DMS153 treated with DMSO at 0.1 percent for 48 hours (cell line): ENCODE data around the gene ZNF740.
"Not testable (repeated sequence)": the region's sequence is repeated elsewhere in the genome, so short reads cannot be mapped to it uniquely, and the experiment has no call there.

Experiments
- DNase-seq: peaks from one replicate; lab custom pipeline; 2025; ENCODE audit not compliant: unreplicated experiment; lab: John Stamatoyannopoulos, UW

Gene ZNF740

DNA sequence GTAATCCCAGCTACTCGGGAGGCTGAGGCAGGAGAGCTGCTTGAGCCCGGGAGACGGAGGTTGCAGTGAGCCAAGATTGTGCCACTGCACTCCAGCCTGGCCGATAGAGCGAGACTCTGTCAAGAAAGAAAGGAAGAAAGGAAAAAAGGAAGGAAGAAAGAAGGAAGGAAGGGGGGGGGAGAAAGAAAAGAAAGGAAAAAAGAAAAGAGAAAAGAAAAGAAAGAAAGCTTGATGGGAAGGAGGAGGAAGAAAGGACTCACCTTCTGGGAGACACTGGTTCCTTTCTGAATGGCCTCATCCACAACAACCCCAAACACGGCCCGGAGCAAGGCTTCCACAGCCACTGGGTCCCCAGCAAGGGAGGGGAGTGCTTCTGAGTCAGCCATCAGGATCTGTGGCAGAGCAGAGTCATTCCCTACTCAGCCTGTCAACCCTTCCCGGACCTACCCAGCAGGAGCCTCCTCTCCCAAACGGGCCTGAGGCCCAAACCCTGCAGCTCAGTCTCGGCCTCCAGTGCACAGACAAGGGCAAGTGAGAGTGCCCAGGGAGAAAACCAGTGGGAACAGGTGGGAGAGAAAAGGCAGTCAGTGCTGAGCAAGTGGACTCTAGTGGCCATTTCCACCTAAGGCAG, 7.3 kb upstream of the ZNF740 start:
- no peak for DNase-seq

DNA sequence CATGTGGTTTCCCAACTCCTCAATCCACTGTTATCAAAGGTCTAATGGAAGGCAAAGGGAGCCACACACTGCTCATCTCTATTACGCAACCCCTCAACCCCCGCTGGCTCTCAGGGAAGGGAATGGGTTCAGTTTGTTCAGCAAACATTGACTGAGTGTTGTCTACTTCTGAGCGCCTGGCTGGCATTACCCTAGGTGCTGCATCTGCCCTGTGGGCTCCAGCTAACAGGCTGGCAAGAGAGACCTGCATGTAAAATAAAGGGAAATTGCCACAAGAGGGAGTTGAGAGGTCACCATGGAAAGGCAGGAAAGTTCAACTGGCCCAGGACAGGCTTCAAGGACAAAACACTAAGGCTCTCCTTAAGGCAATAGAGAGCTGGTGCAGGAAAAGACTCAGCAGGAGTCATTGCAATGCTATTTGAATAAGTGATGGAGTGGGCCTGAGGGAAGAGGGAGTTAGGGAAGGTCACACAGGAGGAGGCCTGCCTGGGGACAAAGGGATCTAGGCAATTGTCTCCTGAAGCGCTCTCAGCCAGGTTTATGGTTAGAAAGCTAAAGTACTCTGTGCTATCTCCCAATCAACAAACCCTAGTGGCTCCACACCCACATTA, 5.5 kb upstream of the ZNF740 start:
- DNase-seq = peak; percentile 88

DNA sequence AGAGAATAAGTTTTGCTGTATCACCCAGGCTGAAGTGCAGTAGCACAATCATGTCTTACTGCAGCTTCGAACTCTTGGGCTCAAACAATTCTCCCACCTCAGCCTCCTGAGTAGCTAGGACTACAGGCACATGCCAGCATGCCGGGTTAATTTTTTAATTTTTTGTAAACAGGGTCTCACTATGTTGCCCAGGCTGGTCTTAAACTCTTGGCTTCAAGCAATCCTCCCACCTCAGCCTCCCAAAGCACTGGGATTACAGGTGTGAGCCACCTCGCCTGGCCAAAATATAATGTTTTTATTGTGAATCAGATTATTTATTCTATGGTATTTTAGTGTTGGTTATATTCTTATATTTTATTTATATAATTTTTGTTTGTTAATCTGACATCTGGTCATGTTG, 3.8 kb upstream of the ZNF740 start:
- no peak for DNase-seq

DNA sequence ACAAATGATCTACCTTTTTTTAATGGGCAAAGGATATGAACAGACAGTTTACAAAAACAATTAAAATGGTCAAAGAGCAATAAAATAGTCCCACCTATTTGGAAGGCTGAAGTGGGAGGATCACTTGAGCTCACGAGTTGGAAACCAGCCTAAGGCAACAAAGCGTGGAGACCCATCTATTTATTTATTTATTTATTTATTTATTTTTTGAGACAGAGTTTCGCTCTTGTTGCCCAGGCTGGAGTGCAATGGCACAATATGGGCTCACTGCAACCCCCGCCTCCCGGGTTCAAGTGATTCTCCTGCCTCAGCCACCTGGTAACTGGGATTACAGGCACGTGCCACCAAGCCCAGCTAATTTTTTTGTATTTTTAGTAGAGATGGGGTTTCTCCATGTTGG, 3.1 kb upstream of the ZNF740 start:
- peak; percentile 4 for DNase-seq

DNA sequence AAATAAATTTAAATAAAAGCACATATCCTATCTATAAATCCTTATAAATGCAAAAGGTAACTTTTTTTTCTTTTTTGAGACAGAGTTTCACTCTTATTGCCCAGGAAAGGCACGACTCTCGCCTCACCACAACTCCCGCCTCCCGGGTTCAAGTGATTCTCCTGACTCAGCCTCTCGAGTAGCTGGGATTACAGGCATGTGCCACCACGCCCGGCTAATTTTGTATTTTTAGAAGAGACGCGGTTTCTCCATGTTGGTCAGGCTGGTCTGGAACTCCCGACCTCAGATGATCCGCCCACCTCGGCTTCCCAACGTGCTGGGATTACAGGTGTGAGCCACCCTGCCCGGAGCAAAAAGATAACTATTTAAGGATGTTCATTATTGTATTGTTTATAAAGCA, 1.7 kb upstream of the ZNF740 start:
- not testable (repeated sequence) for DNase-seq

DNA sequence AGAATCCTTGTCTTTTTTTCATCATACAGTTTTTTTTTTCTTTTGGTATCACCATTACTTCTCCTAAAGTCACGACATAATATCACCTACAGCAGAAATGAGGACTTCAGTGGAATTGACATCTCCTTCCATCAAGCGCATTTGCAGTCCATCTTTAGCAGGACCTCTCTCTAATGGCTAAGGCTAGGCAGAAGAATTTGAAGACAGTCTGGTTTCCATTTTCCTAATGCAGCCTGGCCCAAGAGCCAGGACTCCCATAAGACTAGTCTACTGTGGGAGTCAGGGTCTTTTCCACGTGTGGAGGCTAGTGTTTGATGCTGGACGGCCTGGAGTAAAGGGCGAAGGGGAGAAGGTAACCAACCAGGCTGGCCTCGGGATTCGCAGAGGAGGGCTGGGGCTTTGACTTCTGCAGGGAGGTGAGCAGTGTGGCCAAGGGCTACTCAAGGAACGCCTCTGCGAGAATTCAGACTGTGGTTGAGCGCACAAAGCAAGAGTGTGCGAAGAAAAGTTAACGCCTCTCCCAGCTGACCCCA, 769 bp upstream of the ZNF740 start:
- DNase-seq = no peak

DNA sequence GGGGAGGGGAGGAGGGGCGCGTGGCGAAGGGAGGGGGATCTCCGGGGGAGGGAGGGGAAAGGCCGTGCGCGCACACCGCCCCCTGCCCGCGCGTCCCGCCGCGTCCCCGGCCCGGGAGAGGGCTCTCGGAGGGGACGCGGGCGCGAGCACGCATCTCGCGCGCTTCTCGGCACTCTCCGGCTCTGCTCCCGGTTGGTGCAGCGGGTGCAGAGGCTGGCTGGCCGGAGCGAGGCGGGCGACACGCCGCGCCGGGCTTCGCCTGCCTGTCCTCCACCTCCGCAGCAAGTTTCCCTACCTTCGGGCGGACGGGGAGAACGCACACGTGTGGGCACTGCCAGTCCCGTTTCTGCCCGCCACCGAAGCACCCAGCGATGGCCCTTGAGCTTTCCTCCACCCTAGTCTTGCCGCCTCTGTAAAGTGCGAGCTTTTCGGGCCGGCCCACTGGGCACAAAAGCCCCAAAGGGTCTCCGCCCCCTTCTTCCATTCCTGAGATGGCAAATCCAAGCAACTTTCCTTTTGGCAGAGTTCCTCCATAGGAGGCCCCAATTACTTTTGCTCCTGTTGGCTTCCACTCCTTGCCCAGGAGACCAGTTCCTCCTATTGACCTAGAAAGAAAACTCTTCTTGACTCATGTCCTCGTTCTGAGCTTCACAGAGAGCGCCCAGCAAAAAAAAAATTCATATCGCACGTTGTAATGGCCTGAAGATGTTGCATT, 566 bp downstream of the ZNF740 start:
- DNase-seq = peak; percentile 36

DNA sequence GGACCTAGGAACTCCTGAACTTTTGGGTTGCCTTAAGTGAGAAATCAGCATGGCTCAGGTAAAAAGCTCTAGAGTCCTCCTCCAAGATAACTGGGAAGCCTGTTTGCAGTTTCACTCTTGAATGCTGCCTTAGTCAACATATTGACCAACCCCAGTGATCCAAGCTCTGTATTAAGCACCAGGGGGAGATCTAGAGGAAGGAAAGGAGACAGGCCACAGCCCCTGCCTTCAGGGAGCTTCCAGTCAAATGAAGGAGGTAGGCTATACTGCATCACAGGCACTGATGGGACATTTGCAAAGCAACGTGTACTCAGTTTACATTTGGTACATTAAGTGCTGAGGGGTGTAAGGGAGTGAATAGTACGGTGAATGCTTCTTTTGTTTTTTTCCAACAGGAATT, 1.4 kb downstream of the ZNF740 start:
- no peak for DNase-seq

DNA sequence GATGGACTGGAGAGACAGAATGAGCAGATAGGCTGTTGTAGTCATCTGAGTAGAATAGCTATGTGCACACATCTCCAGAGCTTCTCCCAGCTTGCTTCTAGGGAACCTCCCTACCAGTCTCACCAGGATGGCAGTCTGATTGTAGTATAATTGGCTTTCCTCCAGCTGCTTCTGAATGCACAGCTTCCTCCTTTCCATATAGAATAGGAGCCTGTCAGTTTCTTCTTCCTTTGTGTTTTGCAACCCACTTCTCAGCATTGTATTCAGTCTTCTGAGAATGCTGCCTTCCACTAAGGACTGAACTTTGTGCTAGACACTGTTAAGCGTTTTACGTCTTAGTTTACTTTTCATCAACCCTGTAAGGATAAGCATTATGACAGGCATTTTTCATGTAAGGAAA, 2.4 kb downstream of the ZNF740 start:
- DNase-seq = no peak

DNA sequence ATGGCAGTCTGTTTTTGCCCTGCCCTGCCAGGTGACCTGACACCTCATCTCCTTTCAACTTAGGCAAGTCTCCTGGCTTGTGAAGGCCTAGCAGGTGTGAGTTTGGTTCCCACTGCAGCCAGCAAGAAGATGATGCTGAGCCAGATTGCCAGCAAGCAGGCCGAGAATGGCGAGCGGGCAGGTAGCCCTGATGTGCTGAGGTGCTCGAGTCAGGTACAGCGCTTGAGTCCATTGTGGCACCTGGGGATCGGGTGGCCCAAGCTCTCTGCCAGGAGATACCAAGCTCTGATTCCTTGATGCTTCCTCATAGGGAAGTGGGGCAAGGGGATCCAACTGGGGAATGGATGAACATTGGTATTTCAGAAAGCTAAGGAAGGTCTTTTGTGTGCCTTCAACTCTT, 4.3 kb downstream of the ZNF740 start:
- no peak for DNase-seq

DNA sequence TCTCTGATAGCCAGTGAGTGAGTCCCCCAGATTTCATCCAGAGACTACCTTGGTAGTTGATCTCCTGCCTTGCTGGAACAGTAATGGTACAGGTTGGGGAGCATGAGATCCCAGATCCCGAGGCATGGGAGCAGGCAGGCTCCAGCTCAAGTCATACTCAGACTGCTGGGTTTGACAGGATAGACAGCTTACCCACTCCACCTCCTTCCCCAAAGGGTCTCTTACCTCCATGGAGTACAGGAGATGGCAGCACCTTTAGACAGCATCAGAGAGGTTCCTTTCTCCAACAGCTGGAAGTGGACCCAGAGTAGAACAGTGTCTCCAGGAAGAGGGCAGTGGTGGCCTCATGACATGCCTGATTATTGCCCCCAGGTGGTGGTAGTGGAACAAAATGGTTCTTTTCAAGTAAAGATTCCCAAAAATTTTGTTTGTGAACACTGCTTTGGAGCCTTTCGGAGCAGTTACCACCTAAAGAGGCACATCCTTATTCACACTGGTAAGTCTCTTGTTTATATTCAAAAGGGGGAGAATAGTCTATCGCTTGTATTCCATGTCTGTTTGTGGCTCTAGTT, 5.1 kb downstream of the ZNF740 start:
- no peak for DNase-seq

DNA sequence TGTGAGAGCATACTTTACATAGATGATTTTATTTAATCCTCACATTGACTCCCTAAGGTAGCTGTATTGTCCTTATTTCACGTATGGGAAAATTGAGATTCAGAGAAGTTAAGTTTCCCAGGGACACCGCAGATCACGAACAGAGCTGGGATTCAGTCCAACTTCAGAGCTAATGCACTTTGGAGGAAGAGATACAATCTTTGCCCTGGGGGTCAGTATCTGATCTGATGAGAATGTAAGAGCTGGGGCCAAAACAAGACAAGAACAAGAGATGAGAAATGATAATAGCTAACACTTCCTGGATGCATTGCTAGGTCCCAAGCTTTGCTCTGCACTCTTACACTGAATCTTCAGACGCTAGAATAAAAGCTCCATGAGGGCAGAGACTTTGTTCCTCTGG, 6.2 kb downstream of the ZNF740 start:
- no peak for DNase-seq

DNA sequence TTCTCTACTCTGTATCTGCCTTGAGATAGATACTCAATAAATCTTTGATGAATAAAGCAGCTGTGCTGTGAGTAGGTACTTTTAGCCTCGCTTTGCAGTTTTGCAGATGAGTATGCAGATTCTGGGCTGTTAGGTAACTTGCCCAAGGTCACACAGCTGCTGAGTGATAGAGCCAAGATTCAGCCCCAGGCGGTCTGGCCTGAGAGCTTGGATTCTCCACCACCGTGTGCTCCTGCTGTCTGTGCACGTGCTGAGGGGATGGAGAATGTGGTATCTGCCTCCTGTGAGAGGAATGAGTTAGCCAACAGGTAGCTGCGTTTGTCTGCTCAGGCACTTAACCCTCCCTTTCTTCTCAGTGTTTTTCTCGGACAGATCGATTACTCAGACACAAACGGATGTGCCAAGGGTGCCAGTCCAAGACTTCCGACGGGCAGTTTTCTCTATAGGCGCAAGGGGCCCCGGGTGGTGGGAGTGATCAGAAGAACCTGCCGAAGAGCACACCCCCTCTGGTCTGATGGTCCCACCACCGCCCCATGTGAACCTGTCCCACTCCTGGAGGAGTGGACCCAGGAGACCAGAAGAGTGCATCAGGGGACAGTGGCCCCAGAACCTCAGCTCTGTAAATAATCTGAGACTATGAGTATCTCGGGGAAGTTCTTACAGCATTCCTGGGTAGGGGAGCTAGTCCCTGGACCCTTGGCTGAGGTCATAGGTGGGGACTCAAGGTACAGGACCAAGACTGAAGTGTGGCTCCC, 6.8 kb downstream of the ZNF740 start:
- no peak for DNase-seq

DNA sequence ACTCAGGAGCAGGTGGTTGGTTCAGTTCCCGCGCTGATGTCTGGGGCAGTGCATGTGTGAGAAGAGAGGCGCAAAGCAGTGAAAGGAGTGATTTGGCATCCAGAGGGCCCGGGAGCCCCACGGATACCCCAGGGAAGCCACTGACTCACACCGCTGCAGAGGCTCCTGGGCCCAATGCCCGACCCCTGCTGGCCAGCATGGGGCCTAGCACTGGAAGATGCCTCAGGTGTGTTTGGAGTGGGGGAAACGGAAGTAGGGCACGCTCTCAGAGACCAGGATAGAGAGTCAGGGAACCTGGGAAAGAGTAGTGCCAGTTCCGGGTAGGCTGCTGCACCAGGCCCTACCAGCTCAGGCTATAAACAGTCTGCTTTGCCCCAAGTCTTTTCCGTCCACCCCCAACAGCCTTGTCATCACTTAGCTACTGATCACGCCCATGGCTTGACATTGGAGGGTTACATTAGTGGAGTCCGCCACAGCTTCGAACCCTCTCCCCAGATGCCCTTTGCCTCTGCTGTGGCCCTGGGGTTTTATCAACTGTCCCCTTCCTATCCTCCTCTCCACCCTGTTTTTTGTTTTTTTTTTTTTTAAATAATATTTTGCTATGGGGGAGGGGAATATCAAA, 9.7 kb downstream of the ZNF740 start:
- no peak for DNase-seq

DNA sequence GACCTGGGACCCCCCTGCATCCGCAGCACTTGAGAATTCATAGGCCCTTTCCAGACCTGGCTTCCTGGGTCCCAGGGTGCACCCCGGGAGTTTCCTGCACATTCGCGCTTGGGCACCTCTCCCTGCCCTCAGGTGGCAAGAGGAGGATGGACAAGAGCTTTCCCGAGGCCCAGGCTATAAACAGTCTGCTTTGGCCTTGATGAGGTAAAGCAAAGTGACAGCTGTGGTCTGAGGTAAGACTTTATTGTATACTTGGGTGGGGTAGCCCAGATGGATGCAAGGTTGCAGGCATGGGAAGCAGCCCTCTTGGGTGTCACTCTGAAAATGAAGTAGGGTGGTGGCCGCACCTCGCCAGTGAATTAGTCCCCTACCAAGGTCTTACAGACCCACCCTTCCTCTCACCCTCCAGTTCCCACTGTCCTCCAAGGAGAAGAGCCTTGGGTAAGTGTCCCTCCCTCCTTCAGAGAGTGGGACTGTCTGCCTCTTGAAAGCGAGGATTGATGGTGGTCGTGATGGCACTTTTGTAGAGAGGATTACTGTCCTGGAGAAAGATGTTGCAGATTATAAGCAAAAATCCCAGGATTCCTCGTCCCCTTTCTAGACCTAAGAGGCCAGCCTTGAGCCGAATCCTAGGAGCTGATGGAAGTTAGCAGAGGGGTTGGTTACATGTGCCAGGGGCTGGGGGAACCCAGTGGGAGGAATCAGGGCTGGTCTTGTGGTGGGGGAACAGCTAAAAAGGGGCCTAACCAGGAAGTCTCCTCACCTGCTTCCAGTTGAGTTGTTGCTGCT, 10.8 kb downstream of the ZNF740 start:
- DNase-seq = no peak

DNA sequence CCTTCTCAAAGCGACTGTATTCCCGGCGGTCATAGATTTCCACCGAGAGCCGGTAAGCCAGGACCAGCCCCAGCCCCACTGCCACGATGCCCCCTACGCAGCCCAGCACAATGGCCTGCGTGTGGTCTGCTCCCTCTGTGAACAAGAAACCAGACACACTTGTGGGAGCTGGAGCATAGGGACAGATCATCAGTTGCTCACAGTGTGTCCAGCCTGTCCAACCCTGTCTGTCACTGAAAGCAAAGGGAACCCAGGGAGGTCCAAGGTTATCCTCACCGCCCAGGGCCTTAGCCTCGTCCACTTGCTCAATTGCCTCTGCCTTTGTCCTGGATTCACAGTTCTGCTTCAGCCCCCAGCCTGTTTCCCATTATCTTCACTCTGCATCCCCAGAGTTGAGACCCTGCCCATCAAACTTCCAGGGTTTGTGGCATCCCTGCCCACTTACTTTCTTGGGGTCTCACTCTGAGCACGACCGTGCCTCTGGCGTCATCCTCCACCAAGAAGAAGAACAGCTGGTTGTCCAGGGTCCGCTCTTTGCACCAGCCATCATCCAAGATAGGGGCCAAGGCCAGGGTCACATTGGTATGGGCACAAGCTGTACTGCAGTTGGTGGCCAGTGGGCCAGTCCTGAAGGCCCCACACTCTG, 11.5 kb downstream of the ZNF740 start:
- DNase-seq = no peak

DNA sequence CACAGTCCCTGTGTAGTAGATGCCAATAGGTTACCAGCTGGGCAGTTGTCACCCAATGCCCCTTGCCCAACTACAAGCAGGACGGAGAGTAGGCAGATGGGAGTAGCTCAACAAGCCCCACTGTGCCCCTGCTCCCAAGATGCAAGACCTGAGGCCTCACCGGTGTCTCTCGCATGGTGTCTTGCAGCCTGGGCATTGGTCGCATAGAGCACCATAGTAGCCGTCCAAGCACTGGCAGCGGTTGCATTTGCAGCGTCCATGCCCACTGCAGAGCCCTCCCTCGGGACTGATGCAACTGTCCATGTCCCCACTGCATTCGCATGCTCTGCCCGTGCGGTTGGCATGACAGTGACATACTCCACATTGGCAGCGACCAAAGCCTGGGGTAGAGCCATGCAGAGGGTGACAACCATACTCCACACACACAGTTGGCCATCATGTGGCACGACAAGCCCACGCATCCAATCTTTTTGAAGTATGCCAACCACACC, 12.1 kb downstream of the ZNF740 start:
- no peak for DNase-seq

DNA sequence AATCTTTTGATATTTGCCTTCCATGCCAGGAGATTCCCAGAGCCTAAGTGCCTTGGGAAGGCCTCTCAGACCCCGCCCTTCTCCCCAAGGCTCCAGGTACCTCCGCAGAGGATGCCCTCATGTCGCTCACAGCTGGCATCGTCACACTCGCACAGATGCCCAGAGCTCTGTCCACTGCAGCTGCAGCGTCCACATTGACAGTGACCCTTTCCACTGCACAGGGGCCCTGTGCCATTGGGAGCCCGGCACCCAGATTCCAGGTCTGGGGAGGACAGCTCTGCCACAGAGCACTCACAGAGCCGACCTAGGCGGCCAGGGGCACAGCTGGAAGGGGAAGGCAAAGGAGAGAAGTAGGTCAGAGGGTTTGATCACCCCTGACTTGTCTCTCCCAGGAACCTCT, 12.5 kb downstream of the ZNF740 start:
- no peak for DNase-seq

DNA sequence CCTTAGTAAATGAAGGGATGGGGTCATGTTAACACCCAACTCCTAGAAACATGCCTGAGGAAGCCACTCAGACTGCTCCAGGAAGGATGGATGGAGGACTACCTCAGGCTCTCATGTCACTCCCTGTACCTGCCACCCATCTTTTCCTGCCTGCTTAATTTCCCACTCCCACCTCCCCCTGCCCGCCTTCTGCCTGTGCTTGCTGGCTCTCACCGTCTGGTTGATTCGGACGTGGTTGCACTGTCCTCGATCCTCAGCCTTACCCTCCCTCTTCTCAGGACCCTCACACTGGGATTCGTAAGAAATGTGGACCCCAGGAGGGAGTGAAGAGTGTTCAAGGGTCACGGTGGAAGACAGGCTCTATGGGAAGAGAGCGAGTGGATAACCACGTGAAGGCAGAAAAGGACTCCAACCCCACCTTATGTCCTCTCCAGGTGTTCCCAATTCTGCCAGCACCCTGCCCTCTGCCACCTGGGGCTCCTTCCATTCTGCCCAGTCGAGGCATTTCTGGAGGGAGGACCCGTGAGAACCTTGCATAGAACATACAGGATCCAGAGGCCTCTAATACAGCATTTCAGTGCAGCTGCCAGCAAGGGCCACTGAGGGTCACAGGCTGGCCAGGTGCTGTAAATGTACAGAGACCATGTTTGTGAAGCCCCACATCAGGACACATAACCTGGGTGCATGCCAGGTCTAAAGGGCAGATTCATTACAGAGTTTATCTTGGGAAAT, 13.6 kb downstream of the ZNF740 start:
- no peak for DNase-seq
